ENCODE results near the gene SLC35E4.

GRCh38 chr22:30636226-30637077, 871 bp downstream of the SLC35E4 start:
- no peak for TF ChIP-seq POLR2AphosphoS5 (IDR thresholded peaks at IDR 0.05; ENCODE audit: low read depth, low read length)
- TF ChIP-seq POLR2A (IDR thresholded peaks at IDR 0.05; ENCODE audit: low read depth, low read length) = no peak
- TF ChIP-seq TAF1 (IDR thresholded peaks at IDR 0.05; ENCODE audit: borderline replicate concordance, low read depth, low read length) = no peak

Data from GM12892 (cell line).